ENCODE data around the gene MYO9A.
"Not testable (repeated sequence)": the region's sequence is repeated elsewhere in the genome, so short reads cannot be mapped to it uniquely, and the experiment has no call there.

The MYO9A gene

DNA sequence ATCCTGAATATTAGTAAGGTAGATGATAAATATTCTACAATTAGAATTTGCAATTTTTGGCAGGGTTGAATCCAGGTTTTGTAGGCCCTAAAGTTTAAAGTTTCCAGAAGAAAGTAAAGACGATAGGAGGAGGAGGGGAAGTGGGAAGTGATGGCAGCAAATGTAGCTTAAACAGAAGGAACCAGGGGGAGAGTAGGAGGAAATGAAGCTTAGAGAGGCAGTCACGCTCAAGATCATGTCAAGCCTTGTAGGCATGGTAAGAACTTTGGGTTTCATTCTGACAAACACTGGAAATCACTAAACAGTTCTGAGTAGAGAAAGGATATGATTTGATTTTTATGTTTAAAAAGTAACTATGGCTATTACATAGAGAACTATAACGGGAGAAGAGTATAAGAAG, 243.7 kb downstream of the MYO9A start:
- no peak for DNase-seq (ENCODE audit: low spot score)

DNA sequence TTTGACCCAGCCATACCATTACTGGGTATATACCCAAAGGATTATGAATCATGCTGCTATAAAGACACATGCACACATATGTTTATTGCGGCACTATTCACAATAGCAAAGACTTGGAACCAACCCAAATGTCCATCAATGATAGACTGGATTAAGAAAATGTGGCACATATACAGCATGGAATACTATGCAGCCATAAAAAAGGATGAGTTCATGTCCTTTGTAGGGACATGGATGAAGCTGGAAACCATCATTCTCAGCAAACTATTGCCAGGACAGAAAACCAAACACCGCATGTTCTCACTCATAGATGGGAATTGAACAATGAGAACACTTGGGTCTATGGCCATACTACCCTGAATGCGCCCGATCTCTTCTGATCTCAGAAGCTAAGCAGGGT, 259.7 kb downstream of the MYO9A start:
- not testable (repeated sequence) for DNase-seq (ENCODE audit: low spot score)

GRCh38 chr15:71853543-71853942, 264.4 kb downstream of the MYO9A start:
- no peak for DNase-seq (ENCODE audit: low spot score)

DNA sequence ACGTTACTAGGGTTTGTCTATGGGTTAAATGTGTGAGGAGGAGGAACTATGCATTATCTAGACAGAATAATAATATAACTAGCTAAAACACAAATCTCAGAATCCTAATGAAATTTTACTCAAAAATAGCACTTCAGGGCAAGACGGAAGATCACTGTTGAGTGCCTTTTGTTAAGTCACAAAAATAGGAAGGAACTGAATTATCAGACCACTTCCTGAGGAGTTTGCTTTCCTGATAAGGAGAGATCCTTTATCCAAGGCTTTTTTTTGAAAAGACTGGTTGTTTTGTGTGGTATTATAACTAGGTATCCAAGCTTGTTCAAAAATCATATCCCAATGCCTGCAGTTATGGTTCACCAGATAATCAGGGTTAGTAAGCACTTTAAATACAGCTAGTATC, 273.0 kb downstream of the MYO9A start:
- no peak for DNase-seq (ENCODE audit: low spot score)

GRCh38 chr15:71841563-71841962, 276.4 kb downstream of the MYO9A start:
- no peak for DNase-seq (ENCODE audit: low spot score)

GRCh38 chr15:71830981-71831380, 287.0 kb downstream of the MYO9A start:
- no peak for DNase-seq (ENCODE audit: low spot score)

- no peak for DNase-seq (ENCODE audit: low spot score)
These were observed 291.8 kb downstream of the MYO9A start for GRCh38 chr15:71826196-71826595.

DNA sequence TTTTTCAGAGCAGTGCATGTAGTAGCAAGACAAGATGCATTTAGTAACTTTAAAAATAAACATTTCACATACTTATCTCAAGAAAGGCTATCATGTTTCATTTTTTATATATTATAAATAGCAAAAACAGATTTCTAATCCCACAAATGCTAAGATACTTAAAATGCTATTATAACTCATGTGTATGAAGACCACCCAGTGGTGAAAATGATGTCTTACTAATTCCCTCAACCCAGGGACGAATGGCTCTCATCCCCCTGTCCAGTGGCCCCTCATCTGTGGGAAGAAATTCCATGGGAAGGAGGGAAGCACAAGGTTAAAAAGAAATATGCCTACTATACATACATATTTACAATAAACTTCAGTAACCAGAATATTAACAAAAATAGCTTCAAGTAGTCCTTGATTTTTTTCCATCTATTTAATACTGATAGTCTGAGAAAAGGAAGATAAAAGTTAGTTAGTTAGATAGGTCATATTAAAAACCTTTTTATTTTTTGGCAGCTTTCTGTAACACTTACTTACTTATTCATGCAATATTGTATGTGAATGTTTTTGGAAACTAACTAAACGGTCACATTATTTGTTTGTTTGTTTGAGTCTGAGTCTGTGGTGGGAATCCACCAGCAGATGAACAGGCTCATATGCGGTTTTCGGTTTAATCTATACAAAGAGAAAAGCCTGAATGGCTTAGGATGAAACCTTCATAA, 292.8 kb downstream of the MYO9A start:
- DNase-seq (ENCODE audit: low spot score): no peak

GRCh38 chr15:71823801-71824200, 294.1 kb downstream of the MYO9A start:
- no peak for DNase-seq (ENCODE audit: low spot score)

DNA sequence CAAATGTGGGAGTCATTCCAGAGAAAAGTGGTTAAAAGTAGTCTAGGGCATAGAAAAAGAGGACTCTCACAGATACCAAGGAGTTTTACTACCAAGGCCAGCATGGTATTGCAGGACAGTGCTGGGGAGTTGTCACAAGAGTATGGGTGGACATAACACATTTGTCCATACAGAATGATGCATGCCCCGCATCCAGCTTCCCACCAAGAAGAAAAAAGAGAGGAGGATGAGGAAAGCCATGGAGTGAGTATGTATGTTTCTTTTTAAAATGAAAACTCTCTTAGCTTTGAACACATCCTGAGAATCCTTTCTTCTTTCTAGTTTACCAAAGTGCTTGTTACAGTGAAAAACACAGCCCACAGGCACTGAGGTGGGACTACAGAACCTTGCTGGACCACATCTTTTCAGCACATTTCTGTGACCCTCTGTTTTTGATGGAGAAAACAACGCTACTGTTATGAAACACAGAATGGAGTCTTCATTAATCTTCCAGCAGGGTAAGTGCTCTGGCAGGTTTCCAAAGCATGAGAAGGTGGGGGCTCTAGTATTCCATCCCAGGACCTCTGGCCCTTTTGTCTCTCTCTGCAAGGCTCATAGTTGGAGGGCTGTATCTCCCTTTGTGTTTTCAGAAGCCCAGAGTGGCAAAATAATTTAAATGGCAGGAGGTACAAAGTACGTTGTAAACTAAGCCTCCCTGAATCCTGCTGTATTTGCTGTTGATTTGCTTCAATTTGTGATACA, 294.9 kb downstream of the MYO9A start:
- no peak for DNase-seq (ENCODE audit: low spot score)

- DNase-seq (ENCODE audit: low spot score): no peak
These were observed 296.3 kb downstream of the MYO9A start for GRCh38 chr15:71821547-71822129.

GRCh38 chr15:71820127-71820526, 297.8 kb downstream of the MYO9A start:
- no peak for DNase-seq (ENCODE audit: low spot score)

- no peak for DNase-seq (ENCODE audit: low spot score)
These were observed 300.6 kb downstream of the MYO9A start for GRCh38 chr15:71817351-71817750.

DNA sequence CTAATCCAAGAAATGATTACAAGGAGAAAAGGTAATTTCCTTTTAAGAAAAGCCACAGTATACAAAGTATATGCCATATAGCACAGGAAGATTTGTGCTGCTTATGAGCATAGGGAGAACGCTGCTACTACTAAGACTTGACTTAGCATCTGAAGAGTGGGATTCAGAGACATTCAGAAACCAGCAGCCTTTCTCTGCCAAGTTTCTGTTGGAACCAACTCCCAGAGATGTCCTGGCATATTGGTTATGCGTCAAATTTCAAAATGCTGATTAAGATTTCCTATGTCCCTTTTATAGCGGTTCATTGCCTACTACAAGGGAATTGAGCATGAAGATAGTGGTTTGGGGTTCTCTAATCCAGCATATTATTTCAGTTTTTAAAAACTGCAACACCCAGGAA, 302.6 kb downstream of the MYO9A start:
- no peak for DNase-seq (ENCODE audit: low spot score)

DNA sequence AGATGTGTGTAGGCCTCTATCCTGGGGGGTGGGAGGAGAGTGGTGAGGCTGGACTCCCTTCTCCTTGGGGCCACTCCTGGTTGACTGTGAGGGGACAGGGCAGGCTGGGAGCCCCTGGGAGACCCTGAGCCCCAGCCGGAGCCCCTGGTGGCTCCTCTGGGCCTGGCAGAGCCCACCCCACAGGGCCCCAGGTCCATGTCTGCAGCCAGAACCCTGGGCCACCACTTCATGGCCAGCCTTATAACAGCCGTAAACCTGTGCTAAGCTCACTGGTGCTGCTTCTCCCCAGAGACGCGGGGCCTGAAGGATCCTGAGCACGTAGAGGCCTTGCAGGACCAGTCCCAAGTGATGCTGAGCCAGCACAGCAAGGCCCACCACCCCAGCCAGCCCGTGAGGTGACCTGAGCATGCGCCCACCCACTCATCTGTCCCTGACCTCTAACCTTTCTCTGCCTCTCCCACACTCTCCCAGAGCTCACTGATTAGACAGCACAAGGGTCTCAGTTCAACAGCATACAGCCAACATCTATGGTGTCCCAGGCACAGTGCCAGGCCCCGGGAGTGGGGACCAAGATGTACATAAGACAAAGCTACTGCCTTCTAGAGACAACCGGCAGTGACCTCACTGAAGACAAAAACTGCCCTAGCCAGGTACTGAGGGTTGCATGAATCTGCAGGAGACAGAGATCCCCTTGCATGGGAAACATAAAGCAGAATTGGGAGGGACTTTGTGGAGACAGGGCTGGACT, 304.1 kb downstream of the MYO9A start:
- DNase-seq (ENCODE audit: low spot score): no peak

- DNase-seq (ENCODE audit: low spot score): no peak
These were observed 304.8 kb downstream of the MYO9A start for GRCh38 chr15:71812966-71813722.

GRCh38 chr15:71811752-71812735, 305.9 kb downstream of the MYO9A start:
- no peak for DNase-seq (ENCODE audit: low spot score)

DNA sequence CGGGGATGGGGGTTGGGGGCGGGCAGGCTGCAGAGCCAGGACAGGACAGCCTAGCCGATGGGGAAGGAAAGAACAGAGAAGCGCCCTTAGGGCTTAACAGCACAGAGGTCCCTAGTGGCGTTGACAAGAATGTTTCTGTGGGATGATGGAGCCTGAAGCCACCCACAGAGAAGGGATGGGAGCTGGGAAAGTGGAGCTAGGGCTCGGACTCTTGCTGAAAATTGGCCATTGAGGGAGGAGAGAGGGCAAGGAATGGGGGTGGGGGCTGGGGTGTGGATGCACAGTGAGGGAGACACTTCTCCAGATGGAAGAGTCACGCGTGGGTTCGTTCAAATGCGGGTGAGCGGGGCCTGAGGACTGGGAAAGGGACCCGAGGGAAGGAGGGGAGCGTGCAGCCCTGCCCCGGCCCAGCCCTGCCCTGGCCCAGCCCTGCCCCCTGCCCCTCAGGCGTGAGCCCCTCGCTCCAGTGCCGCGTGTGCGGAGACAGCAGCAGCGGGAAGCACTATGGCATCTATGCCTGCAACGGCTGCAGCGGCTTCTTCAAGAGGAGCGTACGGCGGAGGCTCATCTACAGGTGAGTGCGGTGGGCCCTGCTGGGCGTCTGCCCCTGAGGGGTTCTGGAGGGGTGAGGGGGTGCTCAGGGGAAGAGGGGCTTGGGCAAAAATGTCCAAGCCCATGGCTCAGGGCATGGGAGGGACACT, 306.8 kb downstream of the MYO9A start:
- DNase-seq (ENCODE audit: low spot score): no peak

- no peak for DNase-seq (ENCODE audit: low spot score)
These were observed 307.5 kb downstream of the MYO9A start, which contains the start of gene NR2E3 for GRCh38 chr15:71810256-71811035. Gene NR2E3 (plus strand): TSS chr15:71810554. CDS start chr15:71810744, 190 bp downstream.
